ENCODE measurements around the gene DICER1.

GRCh38 chr14:95091581-95091980 lies 65.7 kb downstream of the DICER1 start:
- TF ChIP-seq EZH2 (optimal IDR thresholded peaks at IDR 0.05; ENCODE audit: low read depth, low read length) (no peak), EZH2phosphoT487 (IDR thresholded peaks at IDR 0.05; ENCODE audit: low read length) (no peak)
- TF ChIP-seq, protein P1, sequence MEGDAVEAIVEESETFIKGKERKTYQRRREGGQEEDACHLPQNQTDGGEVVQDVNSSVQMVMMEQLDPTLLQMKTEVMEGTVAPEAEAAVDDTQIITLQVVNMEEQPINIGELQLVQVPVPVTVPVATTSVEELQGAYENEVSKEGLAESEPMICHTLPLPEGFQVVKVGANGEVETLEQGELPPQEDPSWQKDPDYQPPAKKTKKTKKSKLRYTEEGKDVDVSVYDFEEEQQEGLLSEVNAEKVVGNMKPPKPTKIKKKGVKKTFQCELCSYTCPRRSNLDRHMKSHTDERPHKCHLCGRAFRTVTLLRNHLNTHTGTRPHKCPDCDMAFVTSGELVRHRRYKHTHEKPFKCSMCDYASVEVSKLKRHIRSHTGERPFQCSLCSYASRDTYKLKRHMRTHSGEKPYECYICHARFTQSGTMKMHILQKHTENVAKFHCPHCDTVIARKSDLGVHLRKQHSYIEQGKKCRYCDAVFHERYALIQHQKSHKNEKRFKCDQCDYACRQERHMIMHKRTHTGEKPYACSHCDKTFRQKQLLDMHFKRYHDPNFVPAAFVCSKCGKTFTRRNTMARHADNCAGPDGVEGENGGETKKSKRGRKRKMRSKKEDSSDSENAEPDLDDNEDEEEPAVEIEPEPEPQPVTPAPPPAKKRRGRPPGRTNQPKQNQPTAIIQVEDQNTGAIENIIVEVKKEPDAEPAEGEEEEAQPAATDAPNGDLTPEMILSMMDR (IDR thresholded peaks at IDR 0.05; ENCODE audit: low read length): no peak

Data from MM.1S (cell line).